Measurements from ENCODE around the gene CFAP74.

The CFAP74 gene

DNA sequence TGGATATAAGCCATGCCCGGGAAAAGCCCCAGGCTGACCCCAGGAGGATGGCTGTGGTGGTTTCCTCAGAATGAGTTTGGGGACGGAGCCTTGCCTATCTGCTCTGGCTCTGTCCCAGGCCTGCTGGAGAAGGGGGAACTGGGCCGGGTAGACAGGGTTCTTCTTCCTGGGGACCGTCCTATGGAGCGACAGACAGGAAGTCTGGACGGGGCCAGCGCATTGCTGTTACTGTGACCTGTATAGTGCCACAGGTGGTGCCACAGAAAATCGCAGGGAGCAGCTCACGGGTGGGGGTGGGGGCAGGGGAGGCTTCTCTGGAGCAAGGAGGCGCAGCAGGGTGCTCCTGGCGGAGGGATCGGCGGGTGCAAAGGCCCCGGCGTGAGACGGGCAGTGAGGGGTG lies 36.4 kb downstream of the CFAP74 start:
- no peak for DNase-seq

DNA sequence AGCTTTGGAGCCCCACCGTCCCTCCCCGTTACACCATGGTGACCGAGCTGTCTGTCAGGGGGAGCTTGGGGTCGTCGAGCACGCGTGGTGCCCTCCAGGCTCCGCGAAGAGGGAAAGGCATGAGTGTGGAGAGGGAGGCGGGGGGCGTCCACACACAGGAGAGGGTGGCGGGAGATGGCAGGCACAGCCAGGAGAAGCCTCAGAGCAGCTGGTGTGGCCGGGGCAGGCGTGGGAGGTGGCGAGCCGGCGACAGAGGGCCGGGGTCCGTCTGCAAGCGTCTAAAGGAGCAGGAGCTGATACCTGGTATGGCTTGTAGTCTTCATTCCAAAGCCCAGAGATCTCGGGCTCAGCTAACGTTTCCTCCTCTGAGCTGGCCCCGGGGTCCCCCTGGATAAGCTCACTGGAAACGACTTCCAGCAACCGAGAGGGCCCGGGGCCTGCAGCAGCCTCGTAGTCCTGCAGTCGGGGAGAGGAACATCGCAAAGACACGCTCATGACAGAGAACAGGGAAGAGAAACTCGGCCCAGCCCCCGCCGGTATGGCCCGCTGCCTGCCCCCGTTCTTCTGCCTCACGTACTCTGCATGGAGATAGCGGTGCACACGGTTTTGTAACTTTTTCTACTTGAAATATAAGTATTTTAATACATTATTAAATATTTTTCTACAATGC lies 37.4 kb downstream of the CFAP74 start:
- no peak for DNase-seq

DNA sequence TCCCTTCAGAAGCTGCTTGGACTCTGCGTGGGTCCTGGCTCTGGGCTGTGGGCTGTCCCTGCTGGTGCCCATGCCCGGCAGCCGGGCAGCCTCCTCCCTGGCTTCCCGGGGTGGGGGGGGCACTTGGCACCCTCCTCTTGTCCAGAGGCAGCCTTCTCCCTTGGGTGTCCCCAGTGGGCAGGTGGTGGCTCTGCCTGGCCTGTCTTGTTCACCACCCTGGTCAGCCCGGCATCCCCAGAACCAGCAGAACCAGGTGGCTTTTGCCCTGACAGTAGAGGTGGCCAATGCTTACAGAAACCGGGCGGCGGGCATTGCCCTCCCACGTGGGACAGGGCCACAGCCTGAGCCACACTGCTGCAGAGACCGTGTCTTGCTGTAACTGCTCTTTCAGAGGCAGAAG lies 38.0 kb downstream of the CFAP74 start:
- DNase-seq = no peak

DNA sequence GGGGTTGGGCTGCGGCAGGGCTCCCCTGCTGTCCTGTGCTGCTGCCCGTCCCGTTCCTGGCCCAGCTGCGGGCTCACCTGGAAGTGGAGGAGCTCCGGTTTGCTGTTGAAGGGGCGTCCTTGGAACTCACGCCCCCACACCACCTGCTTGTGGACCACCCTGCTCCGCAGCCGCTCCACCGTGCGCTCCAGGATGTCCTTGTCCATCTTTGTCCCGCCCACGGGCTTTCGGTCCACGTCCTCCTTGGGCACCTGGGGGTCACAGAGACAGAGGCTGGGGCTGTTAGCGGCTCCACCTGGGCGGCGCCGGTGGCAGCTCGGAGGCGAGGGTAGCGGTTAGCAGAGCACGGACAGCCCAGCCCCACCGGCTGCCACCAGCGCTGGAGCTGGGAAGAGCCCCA lies 38.8 kb downstream of the CFAP74 start:
- DNase-seq = no peak

DNA sequence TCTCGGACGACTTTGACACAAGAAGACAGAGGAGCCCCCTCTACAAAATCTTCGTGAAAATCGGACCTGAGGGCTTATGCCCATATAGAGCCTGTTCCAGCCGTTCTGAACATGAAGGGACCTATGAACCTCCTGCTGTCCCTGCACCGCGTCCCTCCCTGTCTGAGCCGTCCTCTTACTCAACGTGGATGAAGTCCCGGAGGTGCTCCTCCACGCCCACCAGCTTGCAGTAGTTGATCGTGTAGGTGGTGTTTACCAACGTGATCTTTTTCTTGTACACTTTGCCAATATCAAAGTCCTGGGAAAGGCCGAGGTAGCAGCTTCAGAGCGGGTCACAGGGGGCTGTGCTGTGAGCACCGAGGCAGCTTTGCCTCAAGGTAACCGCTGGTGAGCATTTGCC lies 40.0 kb downstream of the CFAP74 start:
- DNase-seq = no peak

DNA sequence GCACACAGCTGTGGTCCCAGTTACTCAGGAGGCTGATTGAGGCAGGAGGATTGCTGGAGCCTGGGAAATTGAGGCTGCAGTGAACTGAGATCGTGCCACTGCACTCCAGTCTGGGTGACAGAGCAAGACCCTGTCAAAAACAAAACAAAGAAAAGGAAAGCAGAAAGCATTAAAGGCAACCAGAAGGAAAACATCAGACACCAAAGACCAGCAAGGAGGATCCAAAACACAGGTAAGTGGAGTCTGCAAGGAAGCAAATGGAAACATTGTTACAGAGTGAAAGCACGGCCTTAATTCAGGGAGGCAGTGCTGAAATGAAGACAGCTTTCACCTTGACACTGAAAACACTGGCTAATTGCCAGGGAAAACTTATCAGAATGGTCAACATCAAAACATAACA lies 40.8 kb downstream of the CFAP74 start:
- no peak for DNase-seq

DNA sequence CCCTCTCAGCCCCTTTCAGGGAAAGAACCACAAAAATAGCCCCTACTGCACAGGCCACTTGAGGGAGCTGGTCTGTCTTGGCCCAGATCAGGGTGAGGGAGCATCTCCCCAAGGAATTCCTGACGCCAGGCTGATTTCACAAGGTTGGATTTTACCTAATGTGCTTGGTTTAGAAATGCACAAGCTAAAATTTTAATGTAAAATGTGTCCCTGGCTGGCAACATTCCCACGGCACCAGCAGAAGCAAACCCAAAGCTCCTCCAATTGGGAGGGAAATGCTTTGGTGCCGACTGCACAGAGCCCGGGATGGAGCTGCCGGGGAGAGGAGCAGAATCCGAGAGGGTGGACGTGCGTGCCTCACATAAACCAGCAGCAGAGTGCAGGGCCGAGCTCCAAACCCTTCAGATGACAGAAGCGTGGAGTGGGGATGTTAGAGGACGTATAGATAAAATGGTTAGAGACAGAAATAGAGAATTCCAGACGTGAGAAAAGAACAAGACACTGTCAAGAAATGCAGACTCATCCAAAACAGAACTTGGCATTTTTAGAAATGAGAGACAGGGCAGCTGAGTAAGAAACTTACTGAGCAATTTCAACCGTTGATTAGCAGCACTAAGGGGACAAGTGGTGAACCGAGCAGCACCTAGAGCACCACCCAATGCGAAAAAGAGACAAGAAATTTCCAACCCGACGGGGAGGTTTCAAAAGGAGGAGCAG lies 42.9 kb downstream of the CFAP74 start:
- DNase-seq = no peak

DNA sequence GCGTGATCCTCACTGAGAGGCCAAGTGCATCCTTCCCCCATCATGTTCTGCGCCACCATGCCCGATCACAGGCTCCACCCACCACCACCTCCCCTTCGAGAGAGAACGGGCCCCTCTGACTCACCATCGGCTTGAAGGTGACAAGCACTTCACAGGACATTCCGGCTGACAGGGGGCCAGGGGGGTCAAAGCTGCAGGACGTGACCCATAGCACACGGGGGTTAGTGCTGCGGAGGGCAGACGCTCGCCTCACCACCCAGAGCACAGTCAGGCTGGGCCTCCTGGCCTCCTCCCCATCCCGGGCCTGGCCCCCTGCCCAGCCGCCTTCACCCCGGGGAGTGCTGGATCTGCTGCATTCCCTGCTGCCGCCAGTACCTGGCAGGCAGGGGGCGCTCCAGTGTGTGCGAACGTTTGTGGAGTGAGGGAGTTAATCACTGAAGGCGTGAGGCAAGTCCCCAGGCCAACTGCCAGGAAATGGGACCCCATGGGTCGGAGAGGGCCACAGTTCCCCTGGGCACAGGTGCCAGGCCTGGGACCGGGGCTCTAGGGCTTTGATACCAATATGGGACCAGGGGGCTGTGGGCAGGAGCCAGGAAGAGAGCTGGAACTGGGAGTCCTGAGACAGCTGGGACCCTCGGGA lies 43.6 kb downstream of the CFAP74 start:
- DNase-seq = peak; percentile 66

DNA sequence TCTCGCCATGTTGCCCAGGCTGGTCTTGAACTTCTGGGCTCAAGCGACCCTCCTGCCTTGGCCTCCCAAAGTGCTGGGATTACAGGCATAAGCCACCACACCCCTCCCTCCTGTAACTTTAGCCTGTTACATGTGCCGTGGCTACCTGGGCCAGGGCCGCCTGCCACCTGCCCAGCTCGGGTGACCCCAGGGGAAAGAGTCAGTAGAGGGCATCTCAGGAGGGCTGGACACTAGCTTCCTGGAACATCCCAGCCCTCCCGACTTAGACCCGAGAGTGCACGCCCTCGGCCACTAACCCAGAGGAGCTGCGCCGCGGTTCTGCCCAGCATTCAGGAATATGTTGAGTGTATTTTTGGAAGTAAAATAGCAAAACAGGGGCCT lies 44.1 kb downstream of the CFAP74 start:
- no peak for DNase-seq

DNA sequence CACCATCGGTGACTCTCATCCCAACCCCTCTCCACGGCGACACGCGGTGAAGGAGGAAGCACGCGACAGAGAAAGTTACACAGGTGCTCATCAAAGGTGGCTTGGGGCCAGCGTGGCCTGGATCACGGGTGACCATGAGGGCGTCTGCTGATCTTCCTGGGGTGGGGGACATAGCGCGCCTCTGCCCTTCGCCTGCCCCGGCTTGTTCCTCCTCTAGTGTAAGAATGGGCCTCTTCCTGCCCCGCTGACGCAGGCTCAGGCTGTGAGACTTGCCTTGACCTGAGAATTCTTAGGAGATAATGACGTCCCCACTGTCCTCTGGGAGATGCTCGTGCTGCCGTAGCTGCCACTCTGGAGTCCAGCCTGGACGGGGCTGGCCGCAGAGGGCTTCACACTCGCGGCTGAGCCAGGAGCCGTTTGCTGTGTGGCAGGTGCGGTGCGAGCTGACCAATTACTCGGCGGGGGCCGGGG lies 45.5 kb downstream of the CFAP74 start:
- no peak for DNase-seq

DNA sequence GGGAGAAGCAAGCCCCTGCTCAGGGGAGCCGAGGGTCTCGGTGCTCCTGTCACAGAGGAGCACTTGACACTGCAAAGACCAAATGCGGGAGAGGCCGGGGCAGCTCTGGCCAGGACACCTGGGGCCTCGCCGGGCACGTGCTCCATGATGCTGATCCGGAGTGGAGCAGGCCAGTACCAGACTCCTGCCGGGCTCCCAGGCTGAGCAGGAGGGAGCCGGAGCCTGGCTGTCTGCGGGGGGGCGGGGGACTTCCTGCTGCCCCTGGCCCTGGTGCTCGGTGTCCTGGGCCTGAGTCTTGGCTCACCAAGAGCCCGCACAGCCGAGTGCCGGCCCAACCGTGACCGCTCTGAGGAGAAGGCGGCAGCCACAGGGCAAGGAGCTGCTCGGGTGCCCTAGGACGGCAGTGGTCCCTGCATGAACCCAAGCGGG lies 46.0 kb downstream of the CFAP74 start:
- DNase-seq = no peak

DNA sequence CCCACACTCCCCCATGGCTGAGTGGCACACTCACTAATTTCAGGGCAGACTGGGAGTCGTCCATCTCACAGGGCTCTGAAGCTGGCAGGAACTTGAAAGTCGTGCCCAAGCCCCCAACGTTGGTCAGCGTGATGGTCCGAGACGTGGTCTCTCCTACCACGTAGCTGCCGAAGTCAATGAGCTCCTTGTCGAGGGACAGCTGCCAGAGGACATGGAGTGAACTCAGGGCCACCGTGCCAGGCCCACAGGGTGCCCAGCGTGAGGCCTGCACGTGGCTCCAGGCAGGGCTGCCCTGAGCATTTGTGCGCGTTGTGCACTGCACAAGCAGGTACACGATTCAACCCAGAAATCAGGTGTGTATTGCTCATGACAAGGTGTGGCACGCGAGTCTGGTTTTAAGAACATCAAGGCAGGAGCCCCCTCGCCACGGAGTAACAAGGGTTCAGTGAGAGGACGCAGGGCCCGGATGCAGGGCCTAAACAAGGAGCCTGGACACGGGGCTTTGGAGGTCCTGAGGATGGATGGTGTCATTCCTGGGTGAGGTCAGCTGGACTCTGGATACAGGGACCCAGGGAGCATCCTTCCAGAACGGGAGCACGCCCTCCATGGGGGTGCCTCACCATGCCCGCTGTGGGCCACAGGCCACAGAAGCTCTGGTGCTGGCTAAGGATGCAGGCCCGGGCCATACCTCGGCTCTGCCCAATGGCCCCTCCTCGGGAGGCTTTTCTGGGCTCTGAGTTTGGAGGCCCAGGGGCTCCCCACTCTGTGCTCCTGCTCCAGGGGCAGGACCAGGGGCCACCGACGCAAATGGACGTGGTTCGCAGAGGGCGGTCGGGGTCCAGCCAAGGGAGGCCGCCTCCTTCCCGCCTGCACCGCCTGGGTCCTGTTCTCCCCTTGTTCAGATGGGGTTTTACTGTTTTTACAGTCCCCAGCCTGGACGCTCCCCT lies 46.7 kb downstream of the CFAP74 start:
- no peak for DNase-seq

DNA sequence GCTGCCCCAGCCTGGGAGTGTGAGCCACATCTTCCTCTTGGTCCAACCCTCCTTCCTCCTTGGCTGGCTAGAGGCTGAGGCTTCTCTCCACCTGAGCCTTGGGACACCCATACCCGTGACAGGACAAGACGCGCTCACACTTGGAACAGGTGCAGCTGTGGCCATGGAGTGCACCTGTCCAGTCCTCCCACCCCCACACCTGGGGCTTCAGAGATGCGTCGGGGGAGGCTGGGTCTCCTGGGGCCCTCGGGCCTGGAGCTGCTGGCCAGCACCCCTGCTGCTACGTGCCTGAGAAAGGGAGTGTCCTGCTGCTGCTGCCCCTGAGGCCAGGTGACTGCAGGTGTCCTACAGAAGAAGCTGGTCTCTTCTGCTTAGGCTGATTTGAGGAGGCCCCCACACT lies 47.5 kb downstream of the CFAP74 start:
- DNase-seq = no peak

DNA sequence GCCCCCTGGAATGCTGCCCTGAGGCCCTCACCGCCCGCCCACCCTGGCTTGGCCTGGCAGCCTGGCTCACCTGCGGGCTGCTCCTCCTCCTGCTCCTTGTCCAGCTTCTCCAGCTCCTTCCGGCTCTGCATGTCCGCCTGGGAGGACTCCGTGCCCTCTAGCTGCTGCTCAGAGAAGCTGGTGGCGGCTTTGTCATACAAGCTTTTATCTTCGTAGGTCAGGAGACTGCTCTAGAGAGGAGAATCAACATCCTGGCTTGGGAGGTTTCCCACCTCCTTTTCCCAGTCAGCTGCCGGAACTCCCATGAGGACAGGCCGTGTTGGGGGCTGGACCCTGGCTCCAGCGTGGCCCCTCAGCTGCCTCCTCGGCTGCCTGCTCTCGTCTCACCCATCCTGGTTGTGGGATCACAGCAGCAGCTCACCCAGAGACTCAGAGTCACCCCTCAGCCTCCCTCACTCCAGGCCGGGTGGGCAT lies 47.9 kb downstream of the CFAP74 start:
- DNase-seq = no peak

DNA sequence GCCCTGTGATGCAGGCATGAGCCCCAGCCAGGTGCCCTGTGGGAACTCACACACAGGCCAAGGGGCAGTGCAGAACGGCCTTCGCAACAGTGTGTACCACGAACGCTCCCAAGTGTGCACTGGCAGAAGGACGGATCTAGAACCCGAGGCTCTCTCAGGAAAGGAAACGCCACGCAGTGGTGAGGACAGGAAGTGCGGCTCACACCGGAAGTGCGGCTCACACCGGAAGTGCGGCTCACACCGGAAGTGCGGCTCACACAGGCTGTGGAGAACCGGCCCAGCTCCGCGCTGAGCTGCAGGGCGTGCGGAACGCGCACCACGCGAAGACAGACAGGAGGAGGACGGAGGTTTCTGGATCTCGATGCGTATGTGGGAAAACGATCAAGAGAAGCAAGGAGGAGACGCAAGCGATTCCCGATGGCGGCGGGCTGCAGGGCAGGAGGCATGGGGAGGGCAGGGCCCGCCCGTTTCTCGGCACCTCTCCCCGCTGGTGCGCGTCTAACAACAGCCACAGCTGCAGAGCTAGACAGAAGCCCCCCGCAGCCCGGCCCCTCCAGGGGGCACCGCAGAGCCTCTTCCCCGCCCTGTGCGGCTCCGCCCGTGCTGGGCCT lies 48.6 kb downstream of the CFAP74 start:
- no peak for DNase-seq

DNA sequence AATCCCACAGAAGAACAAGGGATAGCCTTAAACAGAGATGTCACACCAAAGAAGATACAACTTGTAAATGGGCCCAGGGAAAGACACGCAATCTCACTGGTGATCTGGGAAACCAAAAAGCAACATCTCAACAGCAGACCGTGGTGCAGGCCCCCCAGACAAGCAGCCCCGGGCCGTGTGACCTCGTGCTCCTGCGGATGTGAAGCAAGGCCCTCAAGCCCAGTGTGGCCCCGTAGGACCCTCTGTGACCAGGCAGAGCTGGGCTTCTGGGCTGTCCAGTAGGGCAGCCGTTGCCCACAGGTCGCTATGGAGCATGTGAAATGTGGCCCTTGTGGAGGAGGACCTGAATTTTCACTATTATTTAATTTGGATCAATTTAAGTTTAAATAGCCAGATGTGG lies 49.6 kb downstream of the CFAP74 start:
- no peak for DNase-seq

DNA sequence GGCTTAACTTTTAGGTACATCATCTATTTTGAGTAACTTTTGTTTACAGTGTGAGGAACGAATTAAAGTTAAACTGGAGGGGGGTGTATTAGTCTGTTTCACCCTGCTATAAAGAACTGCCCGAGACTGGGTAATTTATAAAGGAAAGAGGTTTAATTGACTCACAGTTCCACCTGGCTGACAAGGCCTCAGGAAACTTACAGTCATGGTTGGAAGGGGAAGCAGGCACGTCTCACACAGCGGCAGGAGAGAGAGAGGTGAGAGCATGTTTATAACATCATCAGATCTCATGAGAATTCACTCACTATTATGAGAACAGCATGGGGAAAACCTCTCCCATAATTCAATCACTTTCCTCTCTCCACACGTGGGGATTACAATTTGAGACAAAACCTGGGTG lies 52.6 kb downstream of the CFAP74 start:
- DNase-seq = no peak

DNA sequence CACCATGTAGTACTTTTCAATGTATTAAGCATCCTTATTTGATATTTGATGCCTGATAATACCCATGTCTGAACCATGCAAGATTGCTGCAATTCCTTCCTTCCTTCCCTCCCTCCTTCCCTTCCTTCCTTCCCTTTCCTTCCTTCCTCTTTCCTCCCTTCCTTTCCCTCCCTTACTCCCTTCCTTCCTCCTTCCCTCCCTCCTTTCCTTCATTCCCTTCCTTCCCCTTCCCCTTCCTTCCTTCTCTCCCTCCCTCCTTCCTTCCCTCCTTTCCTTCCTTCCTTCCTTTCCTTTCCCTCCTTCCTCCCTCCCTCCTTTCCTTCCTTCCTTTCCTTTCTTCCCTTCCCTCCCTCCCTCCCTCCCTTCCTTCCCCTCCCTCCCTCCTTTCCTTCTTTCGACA lies 54.8 kb downstream of the CFAP74 start:
- no peak for DNase-seq

DNA sequence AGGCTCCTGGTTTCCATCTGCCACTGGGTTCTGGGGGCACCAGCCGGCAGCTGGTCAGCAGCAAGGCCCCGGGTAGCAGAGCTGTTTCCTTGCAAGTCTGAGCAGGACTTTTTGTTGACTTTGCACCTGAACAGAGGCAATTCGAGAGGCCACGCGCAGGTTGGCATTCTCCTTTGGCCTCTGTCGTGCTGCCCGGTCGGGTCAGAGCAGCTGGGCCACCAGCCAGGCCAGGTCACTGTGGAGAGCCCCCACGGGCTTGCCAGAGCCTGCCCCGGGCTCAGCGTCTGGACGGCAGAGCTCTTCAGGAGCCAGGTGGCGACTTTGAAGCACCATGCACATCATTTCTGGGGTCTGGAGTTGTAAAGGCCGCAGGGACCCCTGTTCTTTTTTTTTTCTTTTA lies 56.1 kb downstream of the CFAP74 start:
- peak; percentile 58 for DNase-seq

DNA sequence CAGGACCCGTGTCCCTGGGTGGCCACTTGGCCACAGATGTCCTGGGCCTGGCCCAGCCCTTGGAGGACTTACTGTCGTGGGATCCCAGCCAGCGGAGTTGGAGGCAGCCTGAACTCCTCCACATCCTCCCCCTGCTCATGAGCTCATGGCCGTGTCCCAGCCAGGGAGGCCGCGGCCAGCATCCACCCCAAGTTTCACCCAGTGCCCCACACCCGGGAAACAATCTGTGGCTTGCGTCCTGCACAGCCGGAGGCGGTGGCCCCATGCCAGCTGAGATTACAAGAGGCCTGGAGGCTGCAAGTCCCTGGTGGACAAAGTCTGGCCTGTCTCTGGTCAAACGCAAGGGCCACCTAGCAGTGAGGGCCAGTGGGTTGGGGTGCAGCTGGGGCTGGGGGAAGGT lies 57.0 kb downstream of the CFAP74 start:
- DNase-seq = no peak

DNA sequence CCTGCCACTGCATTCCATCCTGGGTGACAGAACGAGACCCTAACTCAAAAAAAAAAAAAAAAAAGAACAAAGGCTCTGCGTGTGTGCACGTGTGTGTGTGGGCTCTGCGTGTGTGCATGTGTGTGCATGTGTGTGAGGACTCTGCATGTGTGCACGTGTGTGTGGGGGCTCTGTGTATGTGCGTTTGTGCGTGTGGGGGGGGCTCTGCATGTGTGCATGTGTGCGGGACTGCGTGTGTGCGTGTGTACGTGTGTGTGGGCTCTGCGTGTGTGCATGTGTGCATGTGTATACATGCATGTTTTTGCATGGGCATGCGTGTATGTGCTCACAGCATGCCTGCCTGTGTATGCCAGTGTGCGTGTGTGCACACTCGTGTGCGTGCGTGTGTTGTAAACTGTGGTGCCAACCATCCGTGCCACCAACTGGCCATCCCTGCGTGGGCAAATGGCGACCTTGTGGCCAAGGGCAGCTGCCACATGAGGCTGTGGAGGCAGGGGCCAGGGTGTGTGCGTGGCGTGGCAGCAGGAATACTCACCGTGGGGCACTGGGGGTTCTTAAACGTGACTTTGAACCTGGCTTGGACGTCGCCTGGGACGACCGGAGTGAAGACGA lies 57.7 kb downstream of the CFAP74 start:
- no peak for DNase-seq

Data from DMS79 (cell line).